ENCODE data around the gene SPINT1. TPM values are rescaled to one million over a fixed set of nuclear protein-coding genes. Genes with fewer than 3 reads are reported as not detected.
A peak's percentile ranks its signal among the peaks of the same experiment; 100 is the strongest.

Gene SPINT1
- total and polyA plus RNA-seq, 4 donors = 1.2 to 2.6 (median 1.9) TPM

DNA sequence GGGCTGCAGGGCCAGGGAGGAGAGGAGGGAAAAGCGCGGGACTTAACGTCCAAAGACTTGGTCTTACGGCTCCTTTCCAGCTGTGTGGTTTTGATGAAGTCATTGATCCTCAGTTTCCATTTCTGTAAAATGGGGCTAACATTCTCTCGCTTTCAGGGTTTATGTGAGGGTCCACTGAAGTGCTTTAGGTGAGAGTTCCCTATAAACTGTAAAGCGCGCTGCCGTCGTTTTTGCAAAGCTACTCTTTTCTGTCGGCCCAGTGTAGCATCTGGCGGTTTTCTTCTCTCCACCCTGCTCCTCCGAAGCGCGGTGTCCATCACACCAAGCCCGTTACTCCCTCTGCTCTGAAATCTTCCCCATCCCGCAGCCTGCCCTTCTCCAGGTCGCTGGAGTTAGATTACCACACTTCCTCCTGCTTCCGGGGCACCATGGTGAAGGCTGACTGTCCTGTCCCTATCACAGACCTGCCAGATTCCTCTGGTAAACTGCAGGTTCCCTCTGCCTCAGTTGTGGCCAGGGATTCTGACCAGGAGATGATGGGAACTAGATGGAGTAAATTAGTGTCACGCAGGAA lies 35.9 kb upstream of the SPINT1 start:
- no peak for DNase-seq (ENCODE audit: low spot score)
- H3K27ac ChIP-seq (ENCODE audit: low read depth in 1 of 2, low read length in 2 of 2) = no peak overlapping the region
- 33% methylated on average over 19 of the region's 19 CpGs for WGBS
- peak overlapping the region in 1 of 2 donors; percentile 51 for H3K9ac ChIP-seq (ENCODE audit: low read depth in 1 of 2, low read length in 2 of 2)
- H3K4me1 ChIP-seq (ENCODE audit: control insufficient read depth in 4 of 4, insufficient read depth in 4 of 4, low read length in 3 of 4) = peaks cover 6 to 49% (median 39%) of the 10 kb centered on the region in 4 donors
- H3K36me3 ChIP-seq (ENCODE audit: control insufficient read depth in 4 of 4, insufficient read depth in 3 of 4, low read depth in 1 of 4, low read length in 3 of 4) = peaks cover 3 to 13% (median 11%) of the 10 kb centered on the region in 4 donors
- H3K4me3 ChIP-seq (ENCODE audit: low read depth in 1 of 3, low read length in 3 of 3) = peak overlapping the region; percentile 76 to 91 (median 77)
- H3K27me3 ChIP-seq (ENCODE audit: control insufficient read depth in 4 of 4, insufficient read depth in 4 of 4, low read length in 3 of 4) = no peaks in the 10 kb centered on the region
- H3K9me3 ChIP-seq (ENCODE audit: control insufficient read depth in 4 of 4, low read length in 3 of 4) = no peaks in the 10 kb centered on the region
- no peak for TF ChIP-seq GABPA (IDR thresholded peaks at IDR 0.05 in 1 of 2, conservative IDR thresholded peaks at IDR 0.05 in 1 of 2)
- TF ChIP-seq TAF1 (conservative IDR thresholded peaks at IDR 0.05) = no peak
- no peak for TF ChIP-seq EGR1 (IDR thresholded peaks at IDR 0.05; ENCODE audit: low read depth in 2 of 2)
- no peak for TF ChIP-seq MAX (IDR thresholded peaks at IDR 0.05)

- DNase-seq (ENCODE audit: low spot score) = no peak
Observed at GRCh38 chr15:40808861-40809450, 34.9 kb upstream of the SPINT1 start.

More at GRCh38 chr15:40808861-40809450, 34.9 kb upstream of the SPINT1 start:
- WGBS = 54% methylated on average over 8 of the region's 8 CpGs
- peaks cover 6 to 19% (median 18%) of the 10 kb centered on the region in 4 donors for H3K36me3 ChIP-seq (ENCODE audit: control insufficient read depth in 4 of 4, insufficient read depth in 3 of 4, low read depth in 1 of 4, low read length in 3 of 4)
- no peaks in the 10 kb centered on the region for H3K27me3 ChIP-seq (ENCODE audit: control insufficient read depth in 4 of 4, insufficient read depth in 4 of 4, low read length in 3 of 4)
- H3K4me3 ChIP-seq (ENCODE audit: low read depth in 1 of 3, low read length in 3 of 3) = no peak overlapping the region
- H3K4me1 ChIP-seq (ENCODE audit: control insufficient read depth in 4 of 4, insufficient read depth in 4 of 4, low read length in 3 of 4) = peaks cover 1 to 39% (median 29%) of the 10 kb centered on the region in 4 donors
- no peak overlapping the region for H3K27ac ChIP-seq (ENCODE audit: low read depth in 1 of 2, low read length in 2 of 2)
- TF ChIP-seq SP1 (IDR thresholded peaks at IDR 0.05) = no peak
- no peak for TF ChIP-seq RAD21 (IDR thresholded peaks at IDR 0.05)
- TF ChIP-seq ZBTB33 (IDR thresholded peaks at IDR 0.05) = no peak
- TF ChIP-seq FOXA2 (IDR thresholded peaks at IDR 0.05) = no peak
- TF ChIP-seq HNF4A (conservative IDR thresholded peaks at IDR 0.05) = no peak
- no peak for TF ChIP-seq EGR1 (IDR thresholded peaks at IDR 0.05; ENCODE audit: low read depth in 2 of 2)
- no peak for TF ChIP-seq MAX (IDR thresholded peaks at IDR 0.05)
- TF ChIP-seq CTCF (IDR thresholded peaks at IDR 0.05; ENCODE audit: low read depth, low read length, missing input control) = no peak
- TF ChIP-seq HNF4G (IDR thresholded peaks at IDR 0.05) = no peak
- TF ChIP-seq, protein P1, sequence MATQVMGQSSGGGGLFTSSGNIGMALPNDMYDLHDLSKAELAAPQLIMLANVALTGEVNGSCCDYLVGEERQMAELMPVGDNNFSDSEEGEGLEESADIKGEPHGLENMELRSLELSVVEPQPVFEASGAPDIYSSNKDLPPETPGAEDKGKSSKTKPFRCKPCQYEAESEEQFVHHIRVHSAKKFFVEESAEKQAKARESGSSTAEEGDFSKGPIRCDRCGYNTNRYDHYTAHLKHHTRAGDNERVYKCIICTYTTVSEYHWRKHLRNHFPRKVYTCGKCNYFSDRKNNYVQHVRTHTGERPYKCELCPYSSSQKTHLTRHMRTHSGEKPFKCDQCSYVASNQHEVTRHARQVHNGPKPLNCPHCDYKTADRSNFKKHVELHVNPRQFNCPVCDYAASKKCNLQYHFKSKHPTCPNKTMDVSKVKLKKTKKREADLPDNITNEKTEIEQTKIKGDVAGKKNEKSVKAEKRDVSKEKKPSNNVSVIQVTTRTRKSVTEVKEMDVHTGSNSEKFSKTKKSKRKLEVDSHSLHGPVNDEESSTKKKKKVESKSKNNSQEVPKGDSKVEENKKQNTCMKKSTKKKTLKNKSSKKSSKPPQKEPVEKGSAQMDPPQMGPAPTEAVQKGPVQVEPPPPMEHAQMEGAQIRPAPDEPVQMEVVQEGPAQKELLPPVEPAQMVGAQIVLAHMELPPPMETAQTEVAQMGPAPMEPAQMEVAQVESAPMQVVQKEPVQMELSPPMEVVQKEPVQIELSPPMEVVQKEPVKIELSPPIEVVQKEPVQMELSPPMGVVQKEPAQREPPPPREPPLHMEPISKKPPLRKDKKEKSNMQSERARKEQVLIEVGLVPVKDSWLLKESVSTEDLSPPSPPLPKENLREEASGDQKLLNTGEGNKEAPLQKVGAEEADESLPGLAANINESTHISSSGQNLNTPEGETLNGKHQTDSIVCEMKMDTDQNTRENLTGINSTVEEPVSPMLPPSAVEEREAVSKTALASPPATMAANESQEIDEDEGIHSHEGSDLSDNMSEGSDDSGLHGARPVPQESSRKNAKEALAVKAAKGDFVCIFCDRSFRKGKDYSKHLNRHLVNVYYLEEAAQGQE (IDR thresholded peaks at IDR 0.05) = no peak
- no peak for TF ChIP-seq JUND (IDR thresholded peaks at IDR 0.05)
- TF ChIP-seq FOXA1 (IDR thresholded peaks at IDR 0.05) = no peak
- TF ChIP-seq TAF1 (conservative IDR thresholded peaks at IDR 0.05) = no peak
- TF ChIP-seq GABPA (IDR thresholded peaks at IDR 0.05 in 1 of 2, conservative IDR thresholded peaks at IDR 0.05 in 1 of 2) = no peak
- no peak for TF ChIP-seq YY1 (IDR thresholded peaks at IDR 0.05)
- no peak for TF ChIP-seq NR2F2 (IDR thresholded peaks at IDR 0.05)
- no peak overlapping the region for H3K9ac ChIP-seq (ENCODE audit: low read depth in 1 of 2, low read length in 2 of 2)
- H3K9me3 ChIP-seq (ENCODE audit: control insufficient read depth in 4 of 4, low read length in 3 of 4) = no peaks in the 10 kb centered on the region

Data from liver (tissue), 9 donors.